Eye (tissue), 1 donor: ENCODE results near the gene ZNF879.

Experiments used
- DNase-seq: peaks from one replicate; pipeline ENCODE4 v3.0.0-alpha.2; 2015

The ZNF879 gene

GRCh38 chr5:179023528-179024189 lies at the start of gene ZNF879:
TSS of gene ZNF879 (plus strand) at chr5:179023804. CDS start at chr5:179025005, 1,201 bp downstream.
- peak; percentile 98 for DNase-seq

GRCh38 chr5:178981381-178981780 lies 42.2 kb upstream of the ZNF879 start:
- no peak for DNase-seq

- no peak for DNase-seq
These were observed 40.7 kb upstream of the ZNF879 start for GRCh38 chr5:178982941-178983340.

GRCh38 chr5:178983728-178984127 lies 39.9 kb upstream of the ZNF879 start:
- DNase-seq = no peak

GRCh38 chr5:178984145-178985072 lies 39.2 kb upstream of the ZNF879 start:
- DNase-seq = no peak

GRCh38 chr5:178986326-178986960 lies 37.2 kb upstream of the ZNF879 start:
- DNase-seq = no peak

GRCh38 chr5:178988436-178989220 lies 35.0 kb upstream of the ZNF879 start:
- DNase-seq = no peak

GRCh38 chr5:178989311-178989710 lies 34.3 kb upstream of the ZNF879 start:
- DNase-seq = no peak

- DNase-seq = no peak
These were observed 33.1 kb upstream of the ZNF879 start for GRCh38 chr5:178990491-178990890.

GRCh38 chr5:178991190-178992145 lies 32.1 kb upstream of the ZNF879 start:
- DNase-seq = no peak

- no peak for DNase-seq
These were observed 31.2 kb upstream of the ZNF879 start for GRCh38 chr5:178992291-178992895.

- DNase-seq = no peak
These were observed 30.3 kb upstream of the ZNF879 start for GRCh38 chr5:178993236-178993765.

GRCh38 chr5:178993955-178994579 lies 29.5 kb upstream of the ZNF879 start:
- no peak for DNase-seq

GRCh38 chr5:178994580-178995340 lies 28.8 kb upstream of the ZNF879 start, which contains the start of gene GRM6:
TSS of gene GRM6 (minus strand) at chr5:178995320. CDS start at chr5:178994944, 376 bp downstream.
- DNase-seq = peak; percentile 54

GRCh38 chr5:178995341-178995690 lies 28.3 kb upstream of the ZNF879 start:
- DNase-seq = no peak

GRCh38 chr5:178996156-178996555 lies 27.4 kb upstream of the ZNF879 start:
- DNase-seq = peak; percentile 2

GRCh38 chr5:178997191-178997590 lies 26.4 kb upstream of the ZNF879 start:
- no peak for DNase-seq

- DNase-seq = no peak
These were observed 25.2 kb upstream of the ZNF879 start for GRCh38 chr5:178998441-178998840.

GRCh38 chr5:179006564-179006963 lies 17.0 kb upstream of the ZNF879 start:
- no peak for DNase-seq
